Karpas-422 (cell line): Measurements from ENCODE around the gene TLE4. TPM values are rescaled to one million over a fixed set of nuclear protein-coding genes. Genes with fewer than 3 reads are reported as not detected.
"Not testable (repeated sequence)": the region's sequence is repeated elsewhere in the genome, so short reads cannot be mapped to it uniquely, and the experiment has no call there.

Experiments
- DNase-seq: peaks from one replicate; pipeline ENCODE4 v3.0.0-alpha.2; 2015
- H2AFZ ChIP-seq: fragments of 200-600 bp; sonication (generic); 2 replicates; pipeline ENCODE4 v1.6.1; 2014; ENCODE audit warnings: antibody characterized with exemption, low read length, mixed read lengths
- H3K27ac ChIP-seq: fragments of 200-600 bp; sonication (generic); 2 replicates; pipeline ENCODE4 v1.5.1; 2014; ENCODE audit warnings: mild to moderate bottlenecking, low read length, moderate library complexity
- H3K27me3 ChIP-seq: fragments of 200-600 bp; sonication (generic); 2 replicates; pipeline ENCODE4 v1.6.1; 2014; ENCODE audit warnings: low read length, mixed read lengths
- H3K36me3 ChIP-seq: fragments of 200-600 bp; sonication (generic); 2 replicates; pipeline ENCODE4 v1.6.1; 2014; ENCODE audit warnings: low read length, mixed read lengths; ENCODE audit not compliant: insufficient read depth
- H3K4me1 ChIP-seq: fragments of 200-600 bp; sonication (generic); 2 replicates; pipeline ENCODE4 v1.6.1; 2014; ENCODE audit warnings: mild to moderate bottlenecking, low read length, mixed read lengths
- H3K4me2 ChIP-seq: fragments of 200-600 bp; sonication (generic); 2 replicates; pipeline ENCODE4 v1.6.1; 2014; ENCODE audit warnings: low read length, low read depth, mild to moderate bottlenecking; ENCODE audit not compliant: poor library complexity, severe bottlenecking
- H3K4me3 ChIP-seq: fragments of 200-600 bp; sonication (generic); 2 replicates; pipeline ENCODE4 v1.5.1; 2014; ENCODE audit warnings: mild to moderate bottlenecking, antibody characterized with exemption, low read length, mixed read lengths
- H3K79me2 ChIP-seq: fragments of 200-600 bp; sonication (generic); 2 replicates; pipeline ENCODE4 v1.6.1; 2014; ENCODE audit warnings: mild to moderate bottlenecking, low read length, mixed read lengths
- H3K9ac ChIP-seq: fragments of 200-600 bp; sonication (generic); 2 replicates; pipeline ENCODE4 v1.6.0; 2014; ENCODE audit warnings: low read length
- H3K9me2 ChIP-seq: fragments of 200-600 bp; sonication (generic), shearing (Covaris generic); replicated peaks from 2 replicates; pipeline ENCODE4 v1.6.0; 2014; ENCODE audit warnings: mild to moderate bottlenecking, low read length, moderate library complexity; ENCODE audit not compliant: insufficient read depth
- H3K9me3 ChIP-seq: fragments of 300-700, 200-600 bp; sonication (generic); 2 replicates; pipeline ENCODE4 v1.6.1; 2014; ENCODE audit warnings: low read length, mixed read lengths
- H4K20me1 ChIP-seq: fragments of 200-600 bp; sonication (generic); 2 replicates; pipeline ENCODE4 v1.6.1; 2014; ENCODE audit warnings: mild to moderate bottlenecking, antibody characterized with exemption, low read length, low read depth; ENCODE audit not compliant: insufficient read depth
- total RNA-seq: library from RNA; depleted of rRNA; stranded (reverse); fragments of >200 nt; shearing (Covaris generic); gene quantifications from 2 replicates; pipeline ENCODE4 v1.2.3, GENCODE V29; 2014; ENCODE audit warnings: low replicate concordance

Gene TLE4
- total RNA-seq, 1 experiment from 2014 or later: 65.3 TPM

GRCh38 chr9:79603222-79603920 is 31.6 kb downstream of the TLE4 start:
- DNase-seq: no peak
- no peaks in the 10 kb centered on the region for H4K20me1 ChIP-seq

DNA sequence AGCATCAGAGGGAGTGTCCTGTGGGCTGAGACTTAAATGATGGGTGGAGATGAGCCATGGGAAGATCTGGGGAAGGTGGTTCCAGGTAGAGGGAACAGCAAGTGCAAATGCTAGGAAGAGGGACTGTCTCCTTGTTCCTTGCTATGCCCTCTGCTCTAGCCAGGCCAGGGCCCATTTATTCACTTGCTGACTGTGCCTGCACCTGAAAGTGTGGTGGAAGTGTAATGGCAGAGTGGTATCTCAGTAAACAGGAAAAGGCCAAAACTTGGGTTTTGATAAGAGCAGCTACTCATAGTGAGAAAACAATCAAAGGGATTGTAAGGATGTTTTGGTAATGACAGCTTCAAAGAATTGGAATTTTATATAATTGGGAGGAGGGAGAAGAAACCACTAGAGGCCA is 32.4 kb downstream of the TLE4 start:
- Histone ChIP-seq H3K9ac (no peak overlapping the region), H3K9me2 (no peaks in the 10 kb centered on the region), H2AFZ (no peak overlapping the region), H3K4me1 (peaks cover 25% of the 10 kb centered on the region), H3K36me3 (peaks cover 31% of the 10 kb centered on the region), H4K20me1 (no peaks in the 10 kb centered on the region), H3K27me3 (no peaks in the 10 kb centered on the region), H3K79me2 (peaks cover 96% of the 10 kb centered on the region), H3K4me3 (no peak overlapping the region), H3K9me3 (peaks cover 7% of the 10 kb centered on the region; the same call in 1 of the 2 replicates), H3K4me2 (no peak overlapping the region), H3K27ac (no peak overlapping the region)
- no peak for DNase-seq

More at GRCh38 chr9:79603222-79603920, 31.6 kb downstream of the TLE4 start:
- Histone ChIP-seq H3K9me2 (no peaks in the 10 kb centered on the region), H3K36me3 (peaks cover 31% of the 10 kb centered on the region), H3K4me1 (peaks cover 17% of the 10 kb centered on the region), H3K27me3 (no peaks in the 10 kb centered on the region), H3K4me2 (no peak overlapping the region), H2AFZ (no peak overlapping the region), H3K79me2 (peaks cover 96% of the 10 kb centered on the region), H3K27ac (no peak overlapping the region), H3K4me3 (no peak overlapping the region), H3K9me3 (peaks cover 7% of the 10 kb centered on the region; the same call in 1 of the 2 replicates), H3K9ac (no peak overlapping the region)

DNA sequence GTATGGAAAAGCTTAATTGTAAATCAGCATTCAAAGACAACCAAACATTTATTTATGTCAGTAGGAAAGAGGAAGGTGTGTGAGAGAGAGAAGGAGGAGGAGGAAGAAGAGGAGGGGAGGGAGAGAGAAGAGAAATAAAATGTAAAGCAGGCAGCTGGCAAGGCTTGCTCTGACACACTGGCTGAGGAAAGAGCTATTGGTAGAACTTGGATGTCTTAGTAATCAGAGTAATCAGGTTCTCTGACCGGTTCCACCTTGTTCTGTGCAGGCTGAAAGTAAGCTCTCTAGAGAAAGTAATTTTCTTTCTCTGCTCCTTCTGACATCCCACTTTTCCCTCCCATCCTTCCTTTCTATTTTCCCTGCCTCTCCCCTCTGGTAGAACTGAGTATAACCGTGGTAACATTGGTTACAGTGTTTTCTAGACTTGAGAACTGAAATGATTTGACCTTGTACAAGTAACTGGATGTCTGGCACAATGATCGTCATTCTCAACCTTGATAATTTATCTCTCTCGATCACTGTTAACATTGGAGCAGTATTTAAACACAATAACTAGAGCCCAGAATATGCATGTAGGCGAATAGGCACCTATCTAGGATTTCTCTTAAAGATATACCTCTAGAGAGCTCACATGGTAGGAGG is 33.3 kb downstream of the TLE4 start:
- Histone ChIP-seq H3K36me3 (peaks cover 27% of the 10 kb centered on the region), H3K27ac (peak overlapping the region; percentile 5; the same call in 1 of the 2 replicates), H4K20me1 (no peaks in the 10 kb centered on the region), H3K4me2 (no peak overlapping the region), H3K9me3 (peaks cover 7% of the 10 kb centered on the region; the same call in 1 of the 2 replicates), H3K4me1 (peaks cover 34% of the 10 kb centered on the region), H3K79me2 (peaks cover 96% of the 10 kb centered on the region), H3K9ac (no peak overlapping the region), H2AFZ (no peak overlapping the region), H3K4me3 (no peak overlapping the region), H3K27me3 (no peaks in the 10 kb centered on the region), H3K9me2 (no peaks in the 10 kb centered on the region)
- DNase-seq: no peak

GRCh38 chr9:79606529-79606928 is 34.8 kb downstream of the TLE4 start:
- not testable (repeated sequence) for H4K20me1 ChIP-seq, H2AFZ ChIP-seq, DNase-seq, H3K9me3 ChIP-seq, H3K4me2 ChIP-seq, H3K4me3 ChIP-seq, H3K9ac ChIP-seq, H3K9me2 ChIP-seq, H3K27me3 ChIP-seq, H3K27ac ChIP-seq
- H3K4me1 ChIP-seq: peaks cover 49% of the 10 kb centered on the region
- H3K79me2 ChIP-seq: peaks cover 96% of the 10 kb centered on the region
- peaks cover 12% of the 10 kb centered on the region for H3K36me3 ChIP-seq

GRCh38 chr9:79609468-79610018 is 37.8 kb downstream of the TLE4 start:
- no peak overlapping the region for H3K4me3 ChIP-seq
- DNase-seq: no peak
- H3K79me2 ChIP-seq: peaks cover 96% of the 10 kb centered on the region

DNA sequence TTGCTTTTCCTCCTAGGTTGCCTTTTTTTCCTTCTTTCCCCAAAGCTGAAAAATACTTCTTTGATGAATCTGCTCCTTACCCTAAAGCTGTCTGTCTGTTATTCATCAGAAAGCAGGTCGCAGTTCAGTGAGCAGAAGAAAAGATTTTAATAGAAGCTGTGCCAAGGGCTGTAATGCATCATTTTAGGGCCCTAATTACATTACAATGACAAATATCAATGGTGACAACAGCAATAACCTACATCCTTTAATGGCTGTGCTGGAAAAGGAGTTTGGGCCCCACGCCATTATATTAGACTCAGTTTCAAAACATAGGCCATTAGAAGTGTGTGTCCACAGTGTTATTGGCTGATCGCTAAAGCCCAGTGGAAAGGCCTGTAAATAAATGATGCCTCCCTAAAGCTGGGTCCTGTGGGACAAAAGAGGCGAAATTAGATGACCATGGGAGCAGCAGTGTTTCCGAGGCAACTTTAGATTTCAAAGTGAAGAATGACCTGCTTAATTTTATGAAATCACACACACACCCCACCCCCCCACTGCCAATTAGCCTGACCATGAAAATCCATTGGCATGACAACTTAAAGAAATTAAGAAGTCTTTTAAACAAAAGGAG is 38.4 kb downstream of the TLE4 start:
- peaks cover 73% of the 10 kb centered on the region for H3K4me1 ChIP-seq
- H3K27ac ChIP-seq: peak overlapping the region; percentile 32; the same call in 1 of the 2 replicates
- H3K9ac ChIP-seq: no peak overlapping the region; the same call in 1 of the 2 replicates
- no peak overlapping the region for H3K4me3 ChIP-seq
- 0 out of 2 replicates have a peak, but pooled peaks cover 3% of the 10 kb centered on the region for H3K36me3 ChIP-seq
- H4K20me1 ChIP-seq: no peaks in the 10 kb centered on the region
- no peaks in the 10 kb centered on the region for H3K9me2 ChIP-seq
- H3K27me3 ChIP-seq: no peaks in the 10 kb centered on the region
- no peak overlapping the region for H2AFZ ChIP-seq
- peak overlapping the region; percentile 34 for H3K4me2 ChIP-seq
- no peaks in the 10 kb centered on the region for H3K9me3 ChIP-seq
- DNase-seq: no peak
- H3K79me2 ChIP-seq: peaks cover 96% of the 10 kb centered on the region

More at GRCh38 chr9:79609468-79610018, 37.8 kb downstream of the TLE4 start:
- Histone ChIP-seq H3K4me1 (peaks cover 73% of the 10 kb centered on the region), H3K9me2 (no peaks in the 10 kb centered on the region), H3K36me3 (0 out of 2 replicates have a peak, but pooled peaks cover 3% of the 10 kb centered on the region), H3K27ac (peak overlapping the region; percentile 32; the same call in 1 of the 2 replicates), H3K9me3 (no peaks in the 10 kb centered on the region), H3K9ac (no peak overlapping the region; the same call in 1 of the 2 replicates), H3K4me2 (peak overlapping the region; percentile 34), H3K27me3 (no peaks in the 10 kb centered on the region), H2AFZ (no peak overlapping the region), H4K20me1 (no peaks in the 10 kb centered on the region)

GRCh38 chr9:79610791-79611614 is 39.2 kb downstream of the TLE4 start:
- Histone ChIP-seq H3K36me3 (no peaks in the 10 kb centered on the region), H3K27ac (peak overlapping the region; percentile 71), H3K4me3 (no peak overlapping the region), H3K79me2 (peaks cover 96% of the 10 kb centered on the region), H2AFZ (no peak overlapping the region), H4K20me1 (no peaks in the 10 kb centered on the region), H3K27me3 (no peaks in the 10 kb centered on the region), H3K4me1 (peaks cover 81% of the 10 kb centered on the region), H3K9me3 (no peaks in the 10 kb centered on the region), H3K9me2 (no peaks in the 10 kb centered on the region), H3K9ac (peak overlapping the region; percentile 37; the same call in 1 of the 2 replicates), H3K4me2 (peak overlapping the region; percentile 34)
- peak; percentile 72 for DNase-seq
